ENCODE data around the gene PHGDH.
A peak's percentile ranks its signal among the peaks of the same experiment; 100 is the strongest.

The PHGDH gene

DNA sequence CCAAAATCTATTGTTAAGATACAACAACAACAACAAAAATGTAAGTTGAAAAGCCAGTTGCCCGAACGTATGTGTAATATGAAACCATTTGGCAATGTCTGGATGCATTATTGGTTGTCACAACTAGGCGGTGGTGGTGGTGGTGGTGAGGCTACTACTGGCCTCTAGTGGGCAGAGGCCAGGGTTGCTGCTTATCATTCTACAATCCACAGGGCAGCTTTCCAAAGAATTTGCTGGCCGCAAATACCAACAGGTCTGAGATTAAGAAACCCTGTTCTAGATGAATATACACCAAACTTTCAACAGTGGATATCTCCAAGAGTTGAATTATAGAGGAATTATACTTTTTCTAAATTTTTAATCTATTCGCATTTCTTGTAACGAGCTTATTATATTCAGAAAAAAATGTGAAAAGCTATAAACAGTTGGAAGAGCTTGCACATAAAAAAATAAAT, 36.9 kb upstream of the PHGDH start:
- TF ChIP-seq, protein P1, sequence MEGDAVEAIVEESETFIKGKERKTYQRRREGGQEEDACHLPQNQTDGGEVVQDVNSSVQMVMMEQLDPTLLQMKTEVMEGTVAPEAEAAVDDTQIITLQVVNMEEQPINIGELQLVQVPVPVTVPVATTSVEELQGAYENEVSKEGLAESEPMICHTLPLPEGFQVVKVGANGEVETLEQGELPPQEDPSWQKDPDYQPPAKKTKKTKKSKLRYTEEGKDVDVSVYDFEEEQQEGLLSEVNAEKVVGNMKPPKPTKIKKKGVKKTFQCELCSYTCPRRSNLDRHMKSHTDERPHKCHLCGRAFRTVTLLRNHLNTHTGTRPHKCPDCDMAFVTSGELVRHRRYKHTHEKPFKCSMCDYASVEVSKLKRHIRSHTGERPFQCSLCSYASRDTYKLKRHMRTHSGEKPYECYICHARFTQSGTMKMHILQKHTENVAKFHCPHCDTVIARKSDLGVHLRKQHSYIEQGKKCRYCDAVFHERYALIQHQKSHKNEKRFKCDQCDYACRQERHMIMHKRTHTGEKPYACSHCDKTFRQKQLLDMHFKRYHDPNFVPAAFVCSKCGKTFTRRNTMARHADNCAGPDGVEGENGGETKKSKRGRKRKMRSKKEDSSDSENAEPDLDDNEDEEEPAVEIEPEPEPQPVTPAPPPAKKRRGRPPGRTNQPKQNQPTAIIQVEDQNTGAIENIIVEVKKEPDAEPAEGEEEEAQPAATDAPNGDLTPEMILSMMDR (IDR thresholded peaks at IDR 0.05; ENCODE audit: low read depth, low read length): peak; percentile 92
- DNase-seq (ENCODE audit: extremely low read depth, low read depth): peak; percentile 83

DNA sequence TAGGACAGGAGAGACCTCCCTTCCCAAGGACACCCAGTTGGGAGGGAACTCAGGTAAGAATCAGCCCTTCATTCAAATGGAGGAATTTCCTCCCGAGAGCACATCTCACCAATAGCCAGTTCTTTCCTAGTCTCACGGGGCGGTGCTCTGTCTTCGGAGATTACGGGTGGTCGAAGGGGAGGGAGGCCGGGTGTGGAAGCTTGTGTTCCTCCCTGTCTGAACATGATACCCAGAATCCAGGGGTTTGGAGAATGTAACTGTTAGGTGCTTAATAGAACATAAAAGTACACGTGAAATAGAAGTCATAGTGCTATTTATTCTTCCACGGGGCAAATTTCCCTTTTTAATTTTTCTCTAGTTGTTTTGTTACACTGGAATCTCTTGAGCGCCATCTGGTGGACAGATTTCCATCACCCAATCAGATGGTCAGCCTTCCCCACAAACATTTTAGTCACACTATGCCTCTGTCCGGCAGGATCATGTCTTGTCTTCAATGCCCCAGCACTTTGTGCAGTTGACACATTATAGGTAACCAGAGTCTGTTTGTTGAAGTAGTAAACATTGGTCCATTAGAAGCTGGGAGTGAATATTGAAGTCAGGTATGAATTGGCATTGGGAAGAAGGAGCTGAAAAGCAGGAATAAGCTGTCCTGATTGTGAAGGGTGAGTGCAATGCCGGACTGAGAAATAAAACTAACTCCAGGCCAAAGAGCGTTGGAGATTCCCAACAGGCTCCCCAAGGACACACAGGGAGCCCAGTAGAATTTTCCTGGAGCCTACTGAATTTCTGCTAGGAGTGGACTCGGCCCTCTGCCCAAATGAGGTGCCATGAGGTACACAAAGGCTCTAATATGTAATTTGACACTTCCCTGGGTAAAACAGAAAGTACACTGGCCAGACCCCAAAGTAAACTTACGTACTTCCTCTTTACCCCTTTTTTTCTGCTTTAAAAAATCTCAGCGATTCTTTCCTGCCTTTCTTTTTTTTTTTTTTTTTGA, 36.1 kb upstream of the PHGDH start:
- peak; percentile 73 for DNase-seq (ENCODE audit: extremely low read depth, low read depth)
- TF ChIP-seq, protein P1 (IDR thresholded peaks at IDR 0.05; ENCODE audit: low read depth, low read length): peak; percentile 76

DNA sequence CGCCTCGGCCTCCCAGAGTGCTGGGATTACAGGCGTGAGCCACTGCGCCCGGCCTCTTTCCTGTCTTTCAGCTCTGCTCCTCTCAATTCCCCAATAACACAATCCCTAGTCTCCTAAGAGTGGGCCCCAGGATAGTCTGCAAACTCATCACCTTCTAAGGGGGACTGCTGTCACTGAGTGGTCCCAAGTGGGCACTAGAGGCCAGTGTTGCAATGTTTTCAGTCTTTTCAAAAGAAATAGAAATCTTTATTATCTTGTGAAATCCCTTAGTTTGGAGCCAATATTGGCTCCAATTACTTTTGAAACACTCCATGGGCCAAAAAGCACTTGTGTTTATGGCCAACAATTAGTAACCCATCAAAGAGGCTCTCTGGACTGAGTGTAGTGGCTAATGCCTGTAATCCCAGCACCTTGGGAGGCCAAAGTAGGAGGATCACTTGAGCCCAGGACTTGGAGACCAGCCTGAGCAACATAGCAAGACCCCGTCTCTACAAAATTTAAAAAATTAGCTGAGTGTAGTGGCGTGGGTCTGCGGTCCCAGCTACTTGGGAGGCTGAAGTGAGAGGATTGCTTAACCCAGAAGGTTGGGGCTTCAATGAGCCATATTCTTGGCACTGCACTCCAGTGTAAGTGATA, 35.0 kb upstream of the PHGDH start:
- TF ChIP-seq, protein P1 (IDR thresholded peaks at IDR 0.05; ENCODE audit: low read depth, low read length): peak; percentile 6
- DNase-seq (ENCODE audit: extremely low read depth, low read depth): no peak

DNA sequence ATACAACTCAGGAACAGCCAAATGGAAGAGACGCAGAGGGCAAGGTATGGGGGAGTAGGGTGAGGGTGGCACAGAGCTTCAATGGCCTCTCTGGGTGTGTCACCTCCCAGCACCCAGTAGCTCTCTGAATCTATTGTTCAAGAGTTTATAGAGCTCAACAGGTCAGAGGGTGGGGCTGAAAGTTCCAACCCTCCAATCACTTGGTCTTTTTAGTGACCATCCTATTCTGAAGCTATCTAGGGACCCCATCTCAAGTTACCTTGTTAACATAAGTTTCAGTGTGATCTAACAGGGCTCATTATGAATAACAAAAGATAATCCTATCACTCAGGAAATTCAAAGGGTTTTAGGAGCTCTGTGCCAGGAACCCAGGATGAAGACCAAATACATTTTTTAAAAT, 32.5 kb upstream of the PHGDH start:
- TF ChIP-seq, protein P1 (IDR thresholded peaks at IDR 0.05; ENCODE audit: low read depth, low read length): no peak
- DNase-seq (ENCODE audit: extremely low read depth, low read depth): no peak

DNA sequence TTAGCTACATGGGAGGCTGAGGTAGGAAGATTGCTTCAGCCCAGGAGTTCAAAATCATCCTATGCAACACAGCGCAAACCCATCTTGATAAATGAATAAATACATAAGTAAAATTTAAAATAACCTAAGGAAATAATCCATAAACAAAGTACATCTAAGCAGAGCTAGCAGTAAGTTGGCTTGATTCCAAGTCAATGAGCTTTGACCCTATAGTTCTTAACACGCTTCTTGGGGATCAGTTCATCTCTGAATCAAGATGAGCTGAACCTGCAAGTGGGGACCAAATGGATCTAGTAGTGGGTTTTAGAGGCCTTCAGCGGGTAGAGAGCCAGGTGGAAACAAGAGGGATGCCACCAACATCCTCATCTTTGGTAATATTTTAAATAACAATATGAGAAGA, 31.5 kb upstream of the PHGDH start:
- DNase-seq (ENCODE audit: extremely low read depth, low read depth): no peak
- TF ChIP-seq, protein P1 (IDR thresholded peaks at IDR 0.05; ENCODE audit: low read depth, low read length): no peak

DNA sequence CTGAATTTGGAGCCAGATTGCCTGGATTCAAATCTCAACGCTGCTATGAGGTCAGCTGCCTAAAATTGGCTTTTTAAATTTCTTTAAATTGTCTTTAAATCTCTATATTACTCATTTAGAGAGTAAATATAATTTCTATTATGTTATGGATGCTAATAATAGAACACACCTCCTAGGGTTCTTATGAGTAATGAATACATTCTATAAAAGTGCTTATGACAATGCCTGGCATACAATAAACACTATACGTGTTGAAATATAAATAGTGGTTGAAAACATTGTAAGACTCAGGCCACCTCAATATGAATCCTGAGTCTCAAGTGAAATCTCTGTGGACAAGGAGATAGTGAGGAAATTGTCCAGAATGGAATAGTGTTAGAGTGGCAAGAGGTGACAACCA, 31.0 kb upstream of the PHGDH start:
- TF ChIP-seq, protein P1 (IDR thresholded peaks at IDR 0.05; ENCODE audit: low read depth, low read length): no peak
- DNase-seq (ENCODE audit: extremely low read depth, low read depth): no peak

DNA sequence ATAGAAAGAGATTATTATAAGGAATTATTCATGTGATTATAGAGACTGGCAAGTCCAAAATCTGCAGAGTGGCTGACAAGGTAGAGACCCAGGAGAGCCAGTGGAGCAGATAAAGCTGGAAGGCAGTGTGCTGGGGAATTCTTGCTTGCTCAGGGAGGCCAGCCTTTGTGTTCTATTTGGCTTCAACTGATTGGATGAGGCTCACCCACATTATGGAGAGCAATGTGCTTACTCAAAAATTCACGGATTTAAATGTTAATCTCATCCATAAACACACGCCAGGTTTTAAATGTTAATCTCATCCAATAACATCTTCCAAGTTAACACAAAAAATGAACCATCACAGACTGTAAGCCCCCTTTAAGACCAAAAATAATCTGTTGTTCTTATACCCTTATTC, 30.2 kb upstream of the PHGDH start:
- TF ChIP-seq, protein P1 (IDR thresholded peaks at IDR 0.05; ENCODE audit: low read depth, low read length): no peak
- DNase-seq (ENCODE audit: extremely low read depth, low read depth): no peak
